SK-N-SH (cell line): ENCODE measurements around the gene FLYWCH2. TPM values are rescaled to one million over a fixed set of nuclear protein-coding genes. Genes with fewer than 3 reads are reported as not detected.

Experiments used
- CTCF ChIA-PET: fragments of 300-600, 350-600 bp; formaldehyde crosslinking; extraction: SDS; loops from one replicate; lab custom pipeline; 2021; lab: Yijun Ruan, JAX
- POLR2A ChIA-PET: fragments of 350-600 bp; sonication (Branson Sonifier 250); formaldehyde crosslinking; extraction: SDS; loops from one replicate; lab custom pipeline; 2020; ENCODE audit warnings: antibody characterized with exemption, inconsistent platforms; lab: Yijun Ruan, JAX
- DNase-seq: peaks from one replicate; pipeline ENCODE4 v3.0.0; 2012
- H2AFZ ChIP-seq: fragments of 200-600 bp; sonication (generic); 2 replicates; pipeline ENCODE4 v1.8.1; 2016; ENCODE audit warnings: antibody characterized with exemption, mild to moderate bottlenecking, low read depth
- H3F3A ChIP-seq: fragments of 200-600 bp; sonication (generic); replicated peaks from 2 replicates; pipeline ENCODE3; 2016; ENCODE audit warnings: antibody characterized with exemption, mild to moderate bottlenecking; ENCODE audit not compliant: insufficient read depth
- H3K27ac ChIP-seq, 2 experiments: fragments of 200-500 bp in 1 of 2; fragments of 200-600 bp in 1 of 2; sonication (Bioruptor generic) in 1 of 2; sonication (generic), shearing (Covaris generic) in 1 of 2; 2 replicates each; pipeline versions ENCODE4 v1.5.1 to v1.6.1; 2014 to 2016; ENCODE audit warnings: low read depth in 2 of 2, inconsistent platforms in 1 of 2, low read length in 1 of 2, mild to moderate bottlenecking in 1 of 2, mixed read lengths in 1 of 2
- H3K27me3 ChIP-seq: fragments of 200-600 bp; sonication (generic), shearing (Covaris generic); 2 replicates; pipeline ENCODE4 v1.6.1; 2016; ENCODE audit warnings: mixed run types; ENCODE audit not compliant: insufficient read depth
- H3K36me3 ChIP-seq, 2 experiments: fragments of 200-500 bp in 1 of 2; fragments of 200-600 bp in 1 of 2; sonication (Bioruptor generic) in 1 of 2; sonication (generic) in 1 of 2; replicated peaks in 1 of 2; 2 replicates each; pipeline versions ENCODE3 to v1.5.1; 2014 to 2016; ENCODE audit warnings: low read length in 1 of 2, mild to moderate bottlenecking in 1 of 2; ENCODE audit not compliant: insufficient read depth in 2 of 2, control insufficient read depth in 1 of 2
- H3K4me1 ChIP-seq, 2 experiments: fragments of 200-500 bp in 1 of 2; fragments of 200-600 bp in 1 of 2; sonication (Bioruptor generic) in 1 of 2; sonication (generic), shearing (Covaris generic) in 1 of 2; 2 replicates each; pipeline versions ENCODE4 v1.5.1 to v1.6.1; 2014 to 2016; ENCODE audit warnings: low read depth in 1 of 2, low read length in 1 of 2, mixed run types in 1 of 2; ENCODE audit not compliant: insufficient read depth in 2 of 2, control insufficient read depth in 1 of 2
- H3K4me2 ChIP-seq: fragments of 200-600 bp; sonication (generic), shearing (Covaris generic); 2 replicates; pipeline ENCODE4 v1.6.1; 2017; ENCODE audit warnings: mixed run types
- H3K4me3 ChIP-seq, 2 experiments: fragments of 200-500 bp in 1 of 2; fragments of 200-600 bp in 1 of 2; sonication (Bioruptor generic) in 1 of 2; sonication (generic), shearing (Covaris generic) in 1 of 2; 2 replicates each; pipeline versions ENCODE4 v1.5.1 to v1.8.1; 2014 to 2016; ENCODE audit warnings: low read depth in 2 of 2, inconsistent platforms in 1 of 2, low read length in 1 of 2, mild to moderate bottlenecking in 1 of 2, mixed read lengths in 1 of 2, moderate library complexity in 1 of 2
- H3K79me2 ChIP-seq: fragments of 200-600 bp; sonication (generic); 2 replicates; pipeline ENCODE4 v1.8.1; 2017; ENCODE audit warnings: mild to moderate bottlenecking; ENCODE audit not compliant: insufficient read depth
- H3K9ac ChIP-seq: fragments of 200-600 bp; sonication (generic); 2 replicates; pipeline ENCODE4 v1.6.1; 2017; ENCODE audit warnings: mixed run types
- H3K9me2 ChIP-seq: fragments of 200-600 bp; sonication (generic); 2 replicates; pipeline ENCODE4 v1.6.1; 2017; ENCODE audit warnings: mixed run types
- H3K9me3 ChIP-seq: fragments of 200-600 bp; sonication (generic); 2 replicates; pipeline ENCODE4 v1.6.1; 2017; ENCODE audit warnings: mixed run types, mild to moderate bottlenecking, moderate library complexity
- H4K20me1 ChIP-seq: fragments of 200-600 bp; sonication (generic); 2 replicates; pipeline ENCODE4 v1.6.1; 2017; ENCODE audit warnings: mild to moderate bottlenecking, mixed run types; ENCODE audit not compliant: insufficient read depth
- CHD2 ChIP-seq: fragments of 150-350 bp; IDR thresholded peaks from 2 replicates; pipeline ENCODE4 v1.6.1; 2018; ENCODE audit warnings: low read length; ENCODE audit not compliant: partially characterized antibody
- CTCF ChIP-seq: fragments of 200-600 bp; sonication (generic); IDR thresholded peaks from 2 replicates; pipeline ENCODE4 v1.6.1; 2017; ENCODE audit warnings: antibody characterized with exemption, mild to moderate bottlenecking, moderate library complexity
- FOSL2 ChIP-seq: IDR thresholded peaks from 2 replicates; pipeline ENCODE4 v1.4.0; 2012; ENCODE audit warnings: low read depth, mild to moderate bottlenecking, moderate library complexity, borderline replicate concordance
- FOXM1 ChIP-seq: IDR thresholded peaks from 2 replicates; pipeline ENCODE4 v1.4.0; 2012; ENCODE audit warnings: low read depth, mild to moderate bottlenecking
- MAX ChIP-seq: IDR thresholded peaks from 2 replicates; pipeline ENCODE4 v1.4.0; 2012; ENCODE audit warnings: low read depth
- NRF1 ChIP-seq: IDR thresholded peaks from 2 replicates; pipeline ENCODE4 v1.6.1; 2012; ENCODE audit warnings: low read depth, mild to moderate bottlenecking, low read length
- POLR2AphosphoS5 ChIP-seq: IDR thresholded peaks from 2 replicates; pipeline ENCODE4 v1.6.1; 2012; ENCODE audit warnings: low read depth, low read length
- RFX5 ChIP-seq: IDR thresholded peaks from 2 replicates; pipeline ENCODE4 v1.6.1; 2012; ENCODE audit warnings: mild to moderate bottlenecking, improper control_type of control experiment, low read length
- SMC3 ChIP-seq: IDR thresholded peaks from 2 replicates; pipeline ENCODE4 v1.6.1; 2012; ENCODE audit warnings: low read depth, low read length, improper control_type of control experiment
- TAF1 ChIP-seq: IDR thresholded peaks from 2 replicates; pipeline ENCODE4 v1.6.1; 2012; ENCODE audit warnings: low read depth, mild to moderate bottlenecking, low read length, moderate library complexity, borderline replicate concordance
- TCF12 ChIP-seq: IDR thresholded peaks from 2 replicates; pipeline ENCODE4 v1.4.0; 2012
- WGBS: methylation state at CpG from one replicate; pipeline ENCODE4 v1.1.6; 2017; ENCODE audit warnings: low lambda C conversion rate; 5-methylcytosine and 5-hydroxymethylcytosine counted together
- polyA plus RNA-seq, 3 experiments: library from polyadenylated mRNA; depleted of rRNA; stranded (reverse); fragments of >200 nt; gene quantifications; 2 replicates each; pipeline ENCODE4 v1.2.3, GENCODE V29; 2012

FLYWCH2 gene
- polyA plus RNA-seq, 1 of the 3 experiments (the other 2 are of a cell fraction), result 64.8 TPM

DNA sequence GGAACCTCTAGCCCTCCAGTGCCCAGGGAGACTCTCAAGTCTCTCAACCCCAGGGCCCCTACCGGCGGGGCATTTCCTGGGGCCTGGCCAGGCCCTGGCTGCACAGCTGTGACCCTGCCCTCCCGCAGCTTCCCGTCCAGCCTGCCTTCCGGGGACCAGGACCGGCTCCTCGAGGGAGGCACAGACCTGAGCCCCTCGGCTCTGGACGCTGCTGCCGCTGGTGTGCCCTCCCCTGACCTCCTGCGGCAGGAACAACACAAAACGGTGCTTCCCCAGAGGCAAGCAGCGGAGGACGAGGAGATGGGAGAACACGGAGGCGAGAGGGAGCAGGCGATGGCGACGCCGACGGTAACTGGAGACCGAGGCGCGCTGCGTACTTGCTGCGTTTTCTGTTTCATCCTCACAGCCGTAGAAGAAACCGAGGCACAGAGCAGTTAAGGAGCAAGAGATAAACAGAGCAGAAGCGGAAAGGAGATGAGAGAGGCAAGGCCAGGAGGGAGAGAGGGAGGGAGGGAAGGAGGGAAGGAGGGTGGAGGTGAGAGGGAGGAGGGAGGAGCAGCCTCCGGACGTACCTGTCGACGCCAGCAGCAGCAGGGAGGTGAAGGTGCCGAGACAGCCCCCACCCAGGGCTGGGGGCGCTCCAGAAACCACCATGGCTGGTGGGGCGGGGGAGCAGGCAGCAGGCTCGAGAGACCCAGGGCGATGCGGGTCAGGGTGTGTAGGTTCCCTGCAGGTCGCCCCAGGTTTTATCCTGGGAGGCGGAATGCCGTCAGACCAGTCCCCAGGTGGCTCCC lies 25.4 kb upstream of the FLYWCH2 start, which contains the start of gene PRSS22:
TSS of gene PRSS22 (minus strand) at position 720 of the 794 bp plus-strand sequence. CDS start at position 654, 66 bp downstream.
- Histone ChIP-seq H3K4me3 (no peak within 1 kb of the TSS), H2AFZ (peak within 1 kb of the TSS; percentile 56; the same call in 1 of the 2 replicates), H3K9me2 (no peaks in the 10 kb centered on the region), H3K9me3 (0 out of 2 replicates have a peak, but pooled peaks cover 6% of the 10 kb centered on the region), H3K79me2 (no peaks in the 10 kb centered on the region), H3K27me3 (no peaks in the 10 kb centered on the region; the same call in none of the 2 replicates), H3K36me3 (no peaks in the 10 kb centered on the region), H4K20me1 (no peaks in the 10 kb centered on the region), H3K9ac (no peak within 1 kb of the TSS), H3K27ac (no peak within 1 kb of the TSS), H3K4me2 (0 out of 2 replicates have a peak within 1 kb of the TSS, but pooled peaks have one; percentile 19), H3F3A (no peaks in the 10 kb centered on the region), H3K4me1 (no peaks in the 10 kb centered on the region; a peak in 1 of 4 replicates)
- TF ChIP-seq FOSL2 (no peak), SMC3 (no peak), FOXM1 (no peak)
- peak; percentile 49 for DNase-seq
- CTCF ChIA-PET, result interaction anchor here (1.3 to 2.3 kb wide), 4 partner anchors 11 to 54 kb away, joined by 5 to 13 read pairs (median 11); partner anchors contain the start of gene FLYWCH1
- POLR2A ChIA-PET, result no interaction called here
- whole genome bisulfite sequencing, result 16% methylated on average over 34 of the region's 42 CpGs

GRCh38 chr16:2858245-2859025 lies 24.6 kb upstream of the FLYWCH2 start:
- 10% methylated on average over 4 of the region's 23 CpGs for WGBS
- CTCF ChIA-PET, result interaction anchor here (1.2 to 2.3 kb wide), 4 partner anchors 10 to 69 kb away, joined by 4 to 13 read pairs (median 7); partner anchors contain the start of gene FLYWCH1
- Histone ChIP-seq H3K9me3 (0 out of 2 replicates have a peak, but pooled peaks cover 6% of the 10 kb centered on the region), H2AFZ (no peak overlapping the region), H3K27me3 (no peaks in the 10 kb centered on the region; the same call in none of the 2 replicates), H4K20me1 (no peaks in the 10 kb centered on the region), H3K36me3 (no peaks in the 10 kb centered on the region), H3K9ac (no peak overlapping the region), H3K79me2 (no peaks in the 10 kb centered on the region), H3K4me1 (no peaks in the 10 kb centered on the region; a peak in 1 of 4 replicates), H3K4me2 (no peak overlapping the region), H3F3A (no peaks in the 10 kb centered on the region), H3K27ac (no peak overlapping the region), H3K4me3 (no peak overlapping the region), H3K9me2 (no peaks in the 10 kb centered on the region)
- TF ChIP-seq NRF1 (no peak), RFX5 (no peak), POLR2AphosphoS5 (no peak), TAF1 (no peak), CHD2 (no peak), MAX (no peak), TCF12 (no peak), CTCF (no peak), FOSL2 (no peak)
- DNase-seq, result peak; percentile 42
- POLR2A ChIA-PET, result no interaction called here
